H1 (cell line): ENCODE data around the gene CX3CR1. TPM values are rescaled to one million over a fixed set of nuclear protein-coding genes. Genes with fewer than 3 reads are reported as not detected.

Experiments
- CTCF ChIA-PET: fragments of 300-600 bp; sonication (Branson Sonifier 250); formaldehyde crosslinking; loops from one replicate; lab custom pipeline; 2021; ENCODE audit not compliant: partially characterized antibody; lab: Charles Lee
- POLR2A ChIA-PET: fragments of 300-600 bp; sonication (Branson Sonifier 250); formaldehyde crosslinking; loops from one replicate; lab custom pipeline; 2021; ENCODE audit warnings: inconsistent platforms; ENCODE audit not compliant: partially characterized antibody; lab: Charles Lee
- DNase-seq, 2 experiments: peaks; one replicate each; pipeline versions ENCODE4 v3.0.0 to v3.0.0-alpha.2; 2010 to 2022; ENCODE audit warnings: low spot score in 2 of 2, low read depth in 1 of 2, mixed read lengths in 1 of 2
- FAIRE-seq: peaks from 2 replicates; lab custom pipeline; 2011; peaks lifted over from hg19 to GRCh38; lab: Jason Lieb, UNC
- H2AFZ ChIP-seq: 2 replicates; pipeline ENCODE4 v1.8.1; 2012; ENCODE audit warnings: low read length, inconsistent platforms
- H2AK5ac ChIP-seq: 2 replicates; pipeline ENCODE4 v1.6.1; 2013; ENCODE audit warnings: low read depth, low read length
- H2BK120ac ChIP-seq: replicated peaks from 2 replicates; pipeline ENCODE3; 2013; ENCODE audit warnings: low read depth, low read length, inconsistent platforms
- H2BK12ac ChIP-seq: 2 replicates; pipeline ENCODE4 v1.6.1; 2013; ENCODE audit warnings: low read depth, low read length
- H2BK15ac ChIP-seq: 2 replicates; pipeline ENCODE4 v1.6.1; 2013; ENCODE audit warnings: low read length
- H2BK20ac ChIP-seq: 2 replicates; pipeline ENCODE4 v1.6.1; 2013; ENCODE audit warnings: low read length
- H2BK5ac ChIP-seq: 2 replicates; pipeline ENCODE4 v1.6.1; 2013; ENCODE audit warnings: low read depth, low read length
- H3K14ac ChIP-seq: 2 replicates; pipeline ENCODE4 v1.6.1; 2013; ENCODE audit warnings: inconsistent platforms; ENCODE audit not compliant: insufficient read length
- H3K18ac ChIP-seq: 2 replicates; pipeline ENCODE4 v1.6.1; 2013; ENCODE audit warnings: low read length; ENCODE audit errors: extremely low read depth
- H3K23ac ChIP-seq: 2 replicates; pipeline ENCODE4 v1.6.1; 2013; ENCODE audit warnings: inconsistent platforms; ENCODE audit not compliant: insufficient read length
- H3K23me2 ChIP-seq: 2 replicates; pipeline ENCODE4 v1.6.1; 2013; ENCODE audit warnings: low read depth, low read length
- H3K27ac ChIP-seq: 2 replicates; pipeline ENCODE4 v1.6.1; 2011; ENCODE audit warnings: low read depth, low read length, inconsistent platforms
- H3K27me3 ChIP-seq, 4 experiments: replicated peaks in 1 of 4; 1 replicate in 1 of 4; 2 replicates in 3 of 4; pipeline versions ENCODE4 v1.6.1 to v1.8.1; 2011 to 2013; ENCODE audit warnings: low read length in 3 of 4, mild to moderate bottlenecking in 3 of 4, inconsistent platforms in 2 of 4, mixed read lengths in 2 of 4, moderate library complexity in 1 of 4; ENCODE audit not compliant: control insufficient read depth in 3 of 4, insufficient read depth in 3 of 4; ENCODE audit errors: extremely low read depth in 1 of 4
- H3K36me3 ChIP-seq, 4 experiments: 2 replicates each; pipeline versions ENCODE4 v1.6.1 to v1.8.1; 2011 to 2013; ENCODE audit warnings: mild to moderate bottlenecking in 4 of 4, low read length in 3 of 4, moderate library complexity in 2 of 4, control low read depth in 1 of 4, inconsistent platforms in 1 of 4; ENCODE audit not compliant: insufficient read depth in 4 of 4, control insufficient read depth in 2 of 4
- H3K4ac ChIP-seq: replicated peaks from 2 replicates; pipeline ENCODE3; 2013; ENCODE audit warnings: low read length, low read depth, mixed read lengths, inconsistent platforms; ENCODE audit not compliant: insufficient read length
- H3K4me1 ChIP-seq, 4 experiments: replicated peaks in 1 of 4; 1 replicate in 1 of 4; 2 replicates in 3 of 4; pipeline versions ENCODE4 v1.6.1 to v1.8.1; 2011 to 2013; ENCODE audit warnings: low read length in 3 of 4, inconsistent platforms in 2 of 4, mixed read lengths in 1 of 4; ENCODE audit not compliant: insufficient read depth in 4 of 4, control insufficient read depth in 3 of 4
- H3K4me2 ChIP-seq, 2 experiments: 2 replicates each; pipeline versions ENCODE4 v1.6.1 to v1.8.1; 2011 to 2013; ENCODE audit warnings: low read depth in 2 of 2, low read length in 2 of 2, control low read depth in 1 of 2, inconsistent platforms in 1 of 2, mild to moderate bottlenecking in 1 of 2; ENCODE audit not compliant: insufficient read depth in 1 of 2
- H3K4me3 ChIP-seq, 4 experiments: fragments of 200-600, 300-600 bp in 1 of 4; sonication (generic), shearing (Covaris generic), sonication (Bioruptor Twin) in 1 of 4; 2 replicates each; pipeline versions ENCODE4 v1.5.1 to v1.8.1; 2011 to 2016; ENCODE audit warnings: low read length in 4 of 4, low read depth in 3 of 4, control low read depth in 2 of 4, inconsistent platforms in 2 of 4, mild to moderate bottlenecking in 2 of 4, mixed read lengths in 1 of 4, moderate library complexity in 1 of 4; ENCODE audit not compliant: insufficient read depth in 2 of 4; ENCODE audit errors: extremely low read depth in 1 of 4
- H3K56ac ChIP-seq: replicated peaks from 2 replicates; pipeline ENCODE3; 2013; ENCODE audit warnings: low read depth, mild to moderate bottlenecking, mixed read lengths, low read length, inconsistent platforms; ENCODE audit not compliant: insufficient read length
- H3K79me1 ChIP-seq: 2 replicates; pipeline ENCODE4 v1.6.1; 2013; ENCODE audit warnings: low read depth, low read length, control low read depth
- H3K79me2 ChIP-seq, 2 experiments: 2 replicates each; pipeline versions ENCODE4 v1.6.1 to v1.8.1; 2012 to 2013; ENCODE audit warnings: low read length in 2 of 2, mild to moderate bottlenecking in 2 of 2, inconsistent platforms in 1 of 2; ENCODE audit not compliant: insufficient read depth in 2 of 2, control insufficient read depth in 1 of 2
- H3K9ac ChIP-seq, 4 experiments: replicated peaks in 1 of 4; 1 replicate in 1 of 4; 2 replicates in 3 of 4; pipeline versions ENCODE4 v1.6.1 to v1.8.1; 2011 to 2013; ENCODE audit warnings: low read depth in 3 of 4, low read length in 3 of 4, control low read depth in 2 of 4, mild to moderate bottlenecking in 2 of 4, moderate library complexity in 2 of 4, inconsistent platforms in 1 of 4; ENCODE audit errors: extremely low read depth in 1 of 4
- H3K9me3 ChIP-seq, 2 experiments: 2 replicates each; pipeline versions ENCODE4 v1.6.1 to v1.8.1; 2012 to 2013; ENCODE audit warnings: mild to moderate bottlenecking in 2 of 2, moderate library complexity in 2 of 2, control low read depth in 1 of 2, inconsistent platforms in 1 of 2, low read depth in 1 of 2, low read length in 1 of 2, mixed read lengths in 1 of 2; ENCODE audit not compliant: insufficient read depth in 2 of 2
- H4K20me1 ChIP-seq, 2 experiments: replicated peaks in 1 of 2; 2 replicates each; pipeline versions ENCODE3 to v1.8.1; 2011 to 2013; ENCODE audit warnings: inconsistent platforms in 2 of 2, low read length in 2 of 2, mild to moderate bottlenecking in 1 of 2; ENCODE audit not compliant: insufficient read depth in 2 of 2, control insufficient read depth in 1 of 2
- H4K5ac ChIP-seq: 2 replicates; pipeline ENCODE4 v1.6.1; 2013; ENCODE audit warnings: low read length, low read depth, mixed read lengths, inconsistent platforms; ENCODE audit not compliant: insufficient read length
- H4K8ac ChIP-seq: 2 replicates; pipeline ENCODE4 v1.8.0; 2013; ENCODE audit warnings: mild to moderate bottlenecking, moderate library complexity, low read length, inconsistent platforms; ENCODE audit not compliant: insufficient read depth; ENCODE audit errors: extremely low read depth
- H4K91ac ChIP-seq: replicated peaks from 2 replicates; pipeline ENCODE3; 2013; ENCODE audit warnings: low read length, mixed read lengths, inconsistent platforms; ENCODE audit not compliant: insufficient read length
- BCL11A ChIP-seq, 2 experiments: IDR thresholded peaks; one replicate each; pipeline ENCODE4 v1.6.1; 2011; ENCODE audit warnings: low read depth in 2 of 2, low read length in 2 of 2, mild to moderate bottlenecking in 2 of 2
- CEBPB ChIP-seq: IDR thresholded peaks from 2 replicates; pipeline ENCODE4 v1.6.1; 2012; ENCODE audit warnings: low read depth, low read length
- E2F6 ChIP-seq: IDR thresholded peaks from 2 replicates; pipeline ENCODE4 v1.6.1; 2012; ENCODE audit warnings: inconsistent platforms
- EP300 ChIP-seq, 2 experiments: IDR thresholded peaks; 1 replicate in 1 of 2; 2 replicates in 1 of 2; pipeline ENCODE4 v1.6.1; 2011 to 2012; ENCODE audit warnings: low read depth in 2 of 2, low read length in 2 of 2, mild to moderate bottlenecking in 2 of 2, borderline replicate concordance in 1 of 2, inconsistent platforms in 1 of 2, moderate library complexity in 1 of 2
- GABPA ChIP-seq: IDR thresholded peaks from 2 replicates; pipeline ENCODE4 v1.6.1; 2011; ENCODE audit warnings: mild to moderate bottlenecking, low read length, moderate library complexity, borderline replicate concordance; ENCODE audit not compliant: insufficient read depth
- GTF2F1 ChIP-seq: IDR thresholded peaks from 2 replicates; pipeline ENCODE4 v1.6.1; 2012; ENCODE audit warnings: low read depth, low read length, improper control_type of control experiment, borderline replicate concordance
- HDAC2 ChIP-seq, 2 experiments: fragments of 300-600 bp in 1 of 2; sonication (generic) in 1 of 2; IDR thresholded peaks; 2 replicates each; pipeline ENCODE4 v1.6.1; 2011 to 2012; ENCODE audit warnings: low read depth in 2 of 2, low read length in 2 of 2, mild to moderate bottlenecking in 2 of 2, moderate library complexity in 2 of 2, borderline replicate concordance in 1 of 2, inconsistent platforms in 1 of 2
- KDM4A ChIP-seq: IDR thresholded peaks from one replicate; pipeline ENCODE4 v1.7.1; 2012; ENCODE audit warnings: low read depth, mild to moderate bottlenecking, moderate library complexity, low read length, inconsistent platforms; ENCODE audit not compliant: severe bottlenecking
- PHF8 ChIP-seq: fragments of 200-600 bp; sonication (generic); conservative IDR thresholded peaks from 2 replicates; pipeline ENCODE4 v1.7.1; 2012; ENCODE audit warnings: low read depth, mild to moderate bottlenecking, inconsistent platforms, low read length, moderate library complexity
- SAP30 ChIP-seq: fragments of 300-600 bp; sonication (generic); IDR thresholded peaks from 2 replicates; pipeline ENCODE4 v1.7.1; 2012; ENCODE audit warnings: low read length, moderate library complexity, mild to moderate bottlenecking, inconsistent platforms; ENCODE audit not compliant: insufficient read depth, insufficient replicate concordance
- SIN3A ChIP-seq, 2 experiments: IDR thresholded peaks in 1 of 2; conservative IDR thresholded peaks in 1 of 2; 2 replicates each; pipeline ENCODE4 v1.6.1; 2011 to 2012; ENCODE audit warnings: low read length in 2 of 2, improper control_type of control experiment in 1 of 2, low read depth in 1 of 2, mild to moderate bottlenecking in 1 of 2
- SIRT6 ChIP-seq: IDR thresholded peaks from one replicate; pipeline ENCODE4 v1.7.1; 2012; ENCODE audit warnings: low read length, inconsistent platforms
- TAF1 ChIP-seq: IDR thresholded peaks from 2 replicates; pipeline ENCODE4 v1.6.1; 2011; ENCODE audit warnings: mild to moderate bottlenecking, low read depth, low read length
- TBP ChIP-seq: IDR thresholded peaks from 2 replicates; pipeline ENCODE4 v1.6.1; 2011; ENCODE audit warnings: low read depth, low read length, improper control_type of control experiment
- polyA plus RNA-seq, 7 experiments: library from polyadenylated mRNA; depleted of rRNA in 3 of 7; stranded (reverse) in 5 of 7; unstranded in 2 of 7; fragments of >200 nt in 5 of 7; fragments of 200-250 nt in 2 of 7; gene quantifications; 1 replicate in 5 of 7; 2 replicates in 1 of 7; 4 replicates in 1 of 7; pipeline versions ENCODE4 v1.2.1 to v1.2.3, GENCODE V29; 2011 to 2013; ENCODE audit warnings: missing spikeins in 2 of 7, mixed read lengths in 2 of 7
- total RNA-seq: library from RNA; stranded (reverse); fragmentation: NEBNext Ultra II Directional; extraction: Animal tissue kit (Norgen Biotek cat#: 25700); gene quantifications from 2 replicates; pipeline ENCODE4 v1.2.1, GENCODE V29; 2021

Gene CX3CR1
- total and polyA plus RNA-seq, 2 of the 8 experiments (the other 6 are each of a cell fraction or from before 2014, with no cell fraction given), result 0.08 TPM; not detected in 1

GRCh38 chr3:39241561-39241960 is 38.3 kb downstream of the CX3CR1 start:
- CTCF ChIA-PET, result interaction anchor here (1.2 kb wide), 1 partner anchor 50 kb away, joined by 4 read pairs; no protein-coding TSS in a partner anchor
- no peak overlapping the region for H3K56ac ChIP-seq
- H2BK120ac ChIP-seq, result no peak overlapping the region
- TF ChIP-seq SIN3A (conservative IDR thresholded peaks at IDR 0.05 in 1 of 2, IDR thresholded peaks at IDR 0.05 in 1 of 2; ENCODE audit: low read depth in 1 of 2, low read length in 2 of 2) (no peak), CEBPB (no peak), TAF1 (no peak), GABPA (no peak), BCL11A (IDR thresholded peaks at IDR 0.05; ENCODE audit: low read depth in 2 of 2, low read length in 2 of 2) (no peak), SIRT6 (no peak), GTF2F1 (no peak), EP300 (IDR thresholded peaks at IDR 0.05; ENCODE audit: borderline replicate concordance in 1 of 2, low read depth in 2 of 2, low read length in 2 of 2) (no peak), PHF8 (no peak), E2F6 (no peak), TBP (no peak), SAP30 (no peak), KDM4A (no peak), HDAC2 (IDR thresholded peaks at IDR 0.05; ENCODE audit: borderline replicate concordance in 1 of 2, low read depth in 2 of 2, low read length in 2 of 2) (no peak)

More at GRCh38 chr3:39241561-39241960, 38.3 kb downstream of the CX3CR1 start:
- no peak for DNase-seq
- H2BK12ac ChIP-seq, result no peak overlapping the region
- H3K27ac ChIP-seq, result no peak overlapping the region
- H3K4ac ChIP-seq, result no peak overlapping the region
- no peak overlapping the region for H3K14ac ChIP-seq
- H3K79me1 ChIP-seq, result no peaks in the 10 kb centered on the region
- no peak overlapping the region for H3K4me2 ChIP-seq
- no peaks in the 10 kb centered on the region for H3K27me3 ChIP-seq
- H4K91ac ChIP-seq, result no peak overlapping the region
- no peak overlapping the region for H3K18ac ChIP-seq
- no peaks in the 10 kb centered on the region for H3K36me3 ChIP-seq
- POLR2A ChIA-PET, result no interaction called here
- H2BK20ac ChIP-seq, result no peak overlapping the region
- H3K9me3 ChIP-seq, result no peaks in the 10 kb centered on the region
- H3K9ac ChIP-seq, result no peak overlapping the region
- H3K23me2 ChIP-seq, result no peaks in the 10 kb centered on the region
- H4K5ac ChIP-seq, result no peak overlapping the region
- H2BK15ac ChIP-seq, result no peak overlapping the region
- H3K79me2 ChIP-seq, result no peaks in the 10 kb centered on the region
- H3K4me3 ChIP-seq, result no peak overlapping the region
- no peak overlapping the region for H4K8ac ChIP-seq
- H2AK5ac ChIP-seq, result no peak overlapping the region
- H3K4me1 ChIP-seq, result peaks cover 0 to 3% (median 0%) of the 10 kb centered on the region in 4 experiments; a peak in 1 of 7 replicates
- no peak overlapping the region for H2AFZ ChIP-seq
- no peaks in the 10 kb centered on the region for H4K20me1 ChIP-seq
- no peak overlapping the region for H2BK5ac ChIP-seq
- no peak overlapping the region for H3K23ac ChIP-seq
- FAIRE-seq, result no peak
